ENCODE results near the gene CEP41.
"Not testable (repeated sequence)": the region's sequence is repeated elsewhere in the genome, so short reads cannot be mapped to it uniquely, and the experiment has no call there.

The CEP41 gene

GRCh38 chr7:130463553-130464434 lies 23.0 kb upstream of the CEP41 start:
- no peak for DNase-seq (ENCODE audit: low read depth in 2 of 3, low spot score in 2 of 3)

- DNase-seq (ENCODE audit: low read depth in 2 of 3, low spot score in 2 of 3): no peak
Observed at GRCh38 chr7:130461272-130461671, 20.5 kb upstream of the CEP41 start.

- no peak for DNase-seq (ENCODE audit: low read depth in 2 of 3, low spot score in 2 of 3)
Observed at GRCh38 chr7:130458257-130458656, 17.4 kb upstream of the CEP41 start.

- DNase-seq (ENCODE audit: low read depth in 2 of 3, low spot score in 2 of 3): no peak
Observed at GRCh38 chr7:130454959-130455358, 14.1 kb upstream of the CEP41 start.

- DNase-seq (ENCODE audit: low read depth in 2 of 3, low spot score in 2 of 3): no peak
Observed at GRCh38 chr7:130452951-130453350, 12.1 kb upstream of the CEP41 start.

GRCh38 chr7:130451344-130451743 lies 10.5 kb upstream of the CEP41 start:
- not testable (repeated sequence) for DNase-seq (ENCODE audit: low read depth in 2 of 3, low spot score in 2 of 3)

GRCh38 chr7:130446259-130446658 lies 5.4 kb upstream of the CEP41 start:
- no peak for DNase-seq (ENCODE audit: low read depth in 2 of 3, low spot score in 2 of 3)

- DNase-seq (ENCODE audit: low read depth in 2 of 3, low spot score in 2 of 3): no peak
Observed at GRCh38 chr7:130444751-130445407, 4.1 kb upstream of the CEP41 start.

- no peak for DNase-seq (ENCODE audit: low read depth in 2 of 3, low spot score in 2 of 3)
Observed at GRCh38 chr7:130444234-130444633, 3.4 kb upstream of the CEP41 start.

- no peak for DNase-seq (ENCODE audit: low read depth in 2 of 3, low spot score in 2 of 3)
Observed at GRCh38 chr7:130442601-130443000, 1.8 kb upstream of the CEP41 start.

- DNase-seq (ENCODE audit: low read depth in 2 of 3, low spot score in 2 of 3): no peak
Observed at GRCh38 chr7:130441408-130441869, 623 bp upstream of the CEP41 start.

- no peak for DNase-seq (ENCODE audit: low read depth in 2 of 3, low spot score in 2 of 3)
Observed at GRCh38 chr7:130436253-130436652, 4.6 kb downstream of the CEP41 start.

GRCh38 chr7:130435311-130435854 lies 5.4 kb downstream of the CEP41 start:
- DNase-seq (ENCODE audit: low read depth in 2 of 3, low spot score in 2 of 3): no peak

- no peak for DNase-seq (ENCODE audit: low read depth in 2 of 3, low spot score in 2 of 3)
Observed at GRCh38 chr7:130433301-130433700, 7.5 kb downstream of the CEP41 start.

GRCh38 chr7:130432886-130433285 lies 7.9 kb downstream of the CEP41 start:
- no peak for DNase-seq (ENCODE audit: low read depth in 2 of 3, low spot score in 2 of 3)

- DNase-seq (ENCODE audit: low read depth in 2 of 3, low spot score in 2 of 3): no peak
Observed at GRCh38 chr7:130430841-130431666, 9.8 kb downstream of the CEP41 start.

GRCh38 chr7:130430115-130430514 lies 10.7 kb downstream of the CEP41 start:
- no peak for DNase-seq (ENCODE audit: low read depth in 2 of 3, low spot score in 2 of 3)

GRCh38 chr7:130429019-130429418 lies 11.8 kb downstream of the CEP41 start:
- DNase-seq (ENCODE audit: low read depth in 2 of 3, low spot score in 2 of 3): no peak

GRCh38 chr7:130426564-130426963 lies 14.3 kb downstream of the CEP41 start:
- no peak for DNase-seq (ENCODE audit: low read depth in 2 of 3, low spot score in 2 of 3)

- no peak for DNase-seq (ENCODE audit: low read depth in 2 of 3, low spot score in 2 of 3)
Observed at GRCh38 chr7:130425796-130426195, 15.0 kb downstream of the CEP41 start.

GRCh38 chr7:130423501-130424037 lies 17.2 kb downstream of the CEP41 start:
- DNase-seq (ENCODE audit: low read depth in 2 of 3, low spot score in 2 of 3): no peak

Data from activated CD8-positive, alpha-beta memory T cell treated with anti-CD3 and anti-CD28 coated beads for 48 hours (primary cell).